Activated T-helper 17 cell treated with anti-CD3 and anti-CD28 coated beads, Interleukin-2, amount 50 U/mL, for 72 hours (primary cell): Measurements from ENCODE around the gene SSH3. TPM values are rescaled to one million over a fixed set of nuclear protein-coding genes. Genes with fewer than 3 reads are reported as not detected.

Source experiments
- ATAC-seq: fragments of 150-1000 bp; cut with Tn5 transposase; replicated peaks from 2 replicates; pipeline ENCODE4 v1.10.0; 2021; ENCODE audit warnings: mild to moderate bottlenecking, moderate library complexity
- H3K27ac Mint-ChIP-seq: one replicate; pipeline ENCODE4 v1.8.0; 2022; ENCODE audit warnings: mixed read lengths
- H3K27me3 Mint-ChIP-seq: one replicate; pipeline ENCODE4 v1.8.0; 2022; ENCODE audit warnings: mixed read lengths
- H3K36me3 Mint-ChIP-seq: one replicate; pipeline ENCODE4 v1.8.0; 2022; ENCODE audit warnings: low read depth, mild to moderate bottlenecking, mixed read lengths
- H3K4me1 Mint-ChIP-seq: one replicate; pipeline ENCODE4 v1.8.0; 2022; ENCODE audit warnings: mixed read lengths
- H3K4me3 Mint-ChIP-seq: one replicate; pipeline ENCODE4 v1.8.0; 2022; ENCODE audit warnings: mild to moderate bottlenecking, mixed read lengths
- H3K9me3 Mint-ChIP-seq: one replicate; pipeline ENCODE4 v1.8.0; 2022; ENCODE audit warnings: mixed read lengths
- total RNA-seq, 2 donors: library from RNA; stranded (reverse); gene quantifications; one replicate each; pipeline ENCODE4 v1.2.3, GENCODE V29; 2022

Gene SSH3
- total RNA-seq, 2 donors from 2014 or later: 15.8 to 22.0 TPM

- H3K4me1 Mint-ChIP-seq: no peaks in the 10 kb centered on the region
- H3K27ac Mint-ChIP-seq: no peak overlapping the region
- H3K36me3 Mint-ChIP-seq: peaks cover 14% of the 10 kb centered on the region
- no peaks in the 10 kb centered on the region for H3K27me3 Mint-ChIP-seq
- no peaks in the 10 kb centered on the region for H3K9me3 Mint-ChIP-seq
- peak overlapping the region; percentile 27 for H3K4me3 Mint-ChIP-seq
- ATAC-seq: peak; percentile 42
Measured at GRCh38 chr11:67303835-67304411, 593 bp downstream of the SSH3 start.

GRCh38 chr11:67304511-67305113, 1.3 kb downstream of the SSH3 start:
- Mint-ChIP-seq H3K36me3 (peaks cover 7% of the 10 kb centered on the region), H3K4me1 (no peaks in the 10 kb centered on the region), H3K9me3 (no peaks in the 10 kb centered on the region), H3K4me3 (peak overlapping the region; percentile 27), H3K27me3 (no peaks in the 10 kb centered on the region), H3K27ac (no peak overlapping the region)
- ATAC-seq: no peak

- Mint-ChIP-seq H3K4me3 (no peak overlapping the region), H3K4me1 (no peaks in the 10 kb centered on the region), H3K36me3 (no peaks in the 10 kb centered on the region), H3K27me3 (no peaks in the 10 kb centered on the region), H3K27ac (no peak overlapping the region), H3K9me3 (no peaks in the 10 kb centered on the region)
- no peak for ATAC-seq
Measured at GRCh38 chr11:67306769-67307544, 3.6 kb downstream of the SSH3 start.

GRCh38 chr11:67307545-67308001, 4.2 kb downstream of the SSH3 start:
- ATAC-seq: no peak
- H3K27ac Mint-ChIP-seq: no peak overlapping the region
- H3K27me3 Mint-ChIP-seq: no peaks in the 10 kb centered on the region
- no peaks in the 10 kb centered on the region for H3K9me3 Mint-ChIP-seq
- no peak overlapping the region for H3K4me3 Mint-ChIP-seq
- H3K36me3 Mint-ChIP-seq: no peaks in the 10 kb centered on the region
- H3K4me1 Mint-ChIP-seq: peaks cover 4% of the 10 kb centered on the region

- Mint-ChIP-seq H3K36me3 (no peaks in the 10 kb centered on the region), H3K27ac (no peak overlapping the region), H3K27me3 (no peaks in the 10 kb centered on the region)
Measured at GRCh38 chr11:67308031-67308866, 4.9 kb downstream of the SSH3 start.

GRCh38 chr11:67309166-67309565, 5.8 kb downstream of the SSH3 start:
- H3K4me3 Mint-ChIP-seq: no peak overlapping the region
- peaks cover 17% of the 10 kb centered on the region for H3K4me1 Mint-ChIP-seq
- H3K36me3 Mint-ChIP-seq: no peaks in the 10 kb centered on the region
- peak overlapping the region; percentile 43 for H3K27ac Mint-ChIP-seq
- no peak for ATAC-seq
- H3K27me3 Mint-ChIP-seq: no peaks in the 10 kb centered on the region
- no peaks in the 10 kb centered on the region for H3K9me3 Mint-ChIP-seq

More at GRCh38 chr11:67308031-67308866, 4.9 kb downstream of the SSH3 start:
- Mint-ChIP-seq H3K4me3 (no peak overlapping the region), H3K4me1 (peaks cover 10% of the 10 kb centered on the region), H3K9me3 (no peaks in the 10 kb centered on the region)
- ATAC-seq: no peak

- Mint-ChIP-seq H3K4me1 (peaks cover 20% of the 10 kb centered on the region), H3K27ac (peak overlapping the region; percentile 43), H3K4me3 (no peak overlapping the region), H3K36me3 (no peaks in the 10 kb centered on the region), H3K27me3 (no peaks in the 10 kb centered on the region), H3K9me3 (no peaks in the 10 kb centered on the region)
- no peak for ATAC-seq
Measured at GRCh38 chr11:67309661-67310061, 6.3 kb downstream of the SSH3 start.

- Mint-ChIP-seq H3K9me3 (no peaks in the 10 kb centered on the region), H3K36me3 (no peaks in the 10 kb centered on the region), H3K27me3 (no peaks in the 10 kb centered on the region), H3K4me1 (peaks cover 20% of the 10 kb centered on the region), H3K4me3 (no peak overlapping the region), H3K27ac (no peak overlapping the region)
- no peak for ATAC-seq
Measured at GRCh38 chr11:67310246-67311050, 7.1 kb downstream of the SSH3 start.

- Mint-ChIP-seq H3K27me3 (no peaks in the 10 kb centered on the region), H3K27ac (no peak overlapping the region), H3K36me3 (no peaks in the 10 kb centered on the region), H3K4me3 (no peak overlapping the region), H3K9me3 (no peaks in the 10 kb centered on the region), H3K4me1 (peaks cover 20% of the 10 kb centered on the region)
- no peak for ATAC-seq
Measured at GRCh38 chr11:67311051-67311555, 7.8 kb downstream of the SSH3 start.

- no peaks in the 10 kb centered on the region for H3K36me3 Mint-ChIP-seq
- peak overlapping the region; percentile 74 for H3K4me3 Mint-ChIP-seq
- H3K9me3 Mint-ChIP-seq: no peaks in the 10 kb centered on the region
- ATAC-seq: peak; percentile 27
- H3K27ac Mint-ChIP-seq: peak overlapping the region; percentile 90
- peaks cover 20% of the 10 kb centered on the region for H3K4me1 Mint-ChIP-seq
- H3K27me3 Mint-ChIP-seq: no peaks in the 10 kb centered on the region
Measured at GRCh38 chr11:67311556-67312082, 8.3 kb downstream of the SSH3 start.

- Mint-ChIP-seq H3K36me3 (peaks cover under 1% of the 10 kb centered on the region), H3K27me3 (no peaks in the 10 kb centered on the region), H3K4me1 (peaks cover 20% of the 10 kb centered on the region), H3K27ac (peak overlapping the region; percentile 90), H3K4me3 (peak overlapping the region; percentile 74), H3K9me3 (no peaks in the 10 kb centered on the region)
- ATAC-seq: peak; percentile 23
Measured at GRCh38 chr11:67312187-67313021, 9.1 kb downstream of the SSH3 start.

- Mint-ChIP-seq H3K36me3 (peaks cover 6% of the 10 kb centered on the region), H3K27ac (peak overlapping the region; percentile 90), H3K9me3 (no peaks in the 10 kb centered on the region), H3K4me3 (peak overlapping the region; percentile 74), H3K4me1 (peaks cover 20% of the 10 kb centered on the region), H3K27me3 (no peaks in the 10 kb centered on the region)
- no peak for ATAC-seq
Measured at GRCh38 chr11:67313125-67313890, 10.0 kb downstream of the SSH3 start.
